HG02852 (cell line): ENCODE results near the gene NCOR2.

Experiments used
- ATAC-seq: cut with Tn5 transposase; IDR thresholded peaks from one replicate; pipeline ENCODE4 v1.9.1; 2021; ENCODE audit warnings: mild to moderate bottlenecking, moderate library complexity; ENCODE audit not compliant: unreplicated experiment

Gene NCOR2

DNA sequence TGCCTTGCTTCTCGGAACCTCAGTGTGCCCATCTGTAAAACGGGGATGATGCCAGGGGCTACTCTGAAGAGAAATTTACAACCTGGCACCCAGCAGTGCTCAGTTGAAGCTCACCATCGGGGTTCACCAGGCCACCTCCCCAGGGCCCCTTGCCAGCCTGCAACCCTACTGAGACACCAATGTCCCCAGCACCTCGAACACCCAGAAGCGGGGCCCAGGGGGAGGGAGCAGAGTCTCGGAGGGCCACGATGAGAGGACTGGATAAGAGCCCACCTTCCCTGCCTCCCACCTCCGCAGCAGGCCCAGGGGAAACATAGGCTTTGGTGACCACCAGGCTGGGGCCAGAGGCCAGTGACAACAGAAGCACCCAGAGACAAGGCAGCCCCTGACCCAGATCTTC, 22.4 kb downstream of the NCOR2 start:
- no peak for ATAC-seq

DNA sequence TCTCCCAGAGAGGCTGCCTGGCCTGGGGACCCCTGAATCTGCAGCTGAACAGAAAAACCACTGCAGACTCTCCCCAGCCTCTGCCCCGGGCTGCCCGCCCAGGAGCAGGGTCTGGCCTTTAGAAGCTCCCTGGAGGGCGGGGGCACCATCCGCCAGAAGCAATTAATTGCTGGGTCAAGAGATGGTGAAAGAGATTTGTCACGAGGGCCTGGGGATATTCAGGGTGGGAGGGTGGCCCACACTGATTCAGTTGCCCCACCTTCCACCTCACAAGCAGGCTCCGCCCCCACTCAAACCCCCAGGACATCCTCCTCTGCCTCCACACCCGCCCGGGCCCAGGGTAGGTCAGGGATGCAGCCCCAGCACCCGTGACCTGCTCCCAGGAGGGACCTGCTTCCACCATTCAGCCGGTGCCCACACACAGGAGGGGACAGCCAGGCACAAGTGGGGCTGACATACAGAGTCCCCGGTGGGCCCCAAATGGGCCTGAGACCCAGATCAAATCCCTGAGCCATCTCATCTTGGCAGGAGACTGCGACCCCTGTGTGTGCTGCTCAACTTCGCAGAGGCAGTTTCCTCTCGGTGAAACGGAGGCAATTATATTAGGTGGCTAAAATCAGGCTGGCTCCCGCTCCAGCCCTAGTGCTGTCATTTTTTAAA, 23.0 kb downstream of the NCOR2 start:
- no peak for ATAC-seq

DNA sequence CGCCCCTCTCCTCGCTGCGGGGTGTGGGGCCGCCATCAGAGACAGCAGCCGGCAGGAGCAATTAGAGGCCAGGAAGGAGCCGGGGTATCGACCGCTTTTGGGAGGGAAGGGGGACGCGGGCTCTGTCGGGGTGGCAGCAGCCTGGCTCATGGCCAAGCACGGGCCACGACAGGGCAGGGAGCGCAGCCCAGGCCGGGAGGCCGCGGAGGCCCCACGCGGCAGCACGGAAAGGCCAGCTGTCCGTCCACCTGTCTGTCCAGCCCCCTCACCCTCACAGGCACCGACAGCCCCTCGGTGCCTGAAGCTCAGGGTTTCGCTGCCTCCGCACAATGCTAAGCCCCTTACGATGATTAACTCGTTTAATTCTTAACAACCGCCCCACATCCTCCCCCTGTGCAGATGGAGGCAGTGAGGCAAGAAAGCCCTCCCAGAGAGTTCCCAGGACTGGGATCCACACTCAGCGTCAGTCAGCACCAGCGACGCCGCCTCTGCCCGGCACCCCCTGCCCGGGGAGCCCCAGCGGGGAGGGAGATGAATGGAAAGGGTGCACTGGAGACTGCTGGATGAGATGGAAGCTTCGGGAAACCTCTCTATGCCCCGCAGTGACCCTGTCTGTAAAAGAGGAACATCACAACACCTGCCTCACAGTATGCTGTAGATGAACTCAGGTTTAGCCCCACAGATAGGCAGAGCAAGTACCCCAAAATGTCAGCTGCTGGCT, 23.7 kb downstream of the NCOR2 start:
- ATAC-seq: no peak

DNA sequence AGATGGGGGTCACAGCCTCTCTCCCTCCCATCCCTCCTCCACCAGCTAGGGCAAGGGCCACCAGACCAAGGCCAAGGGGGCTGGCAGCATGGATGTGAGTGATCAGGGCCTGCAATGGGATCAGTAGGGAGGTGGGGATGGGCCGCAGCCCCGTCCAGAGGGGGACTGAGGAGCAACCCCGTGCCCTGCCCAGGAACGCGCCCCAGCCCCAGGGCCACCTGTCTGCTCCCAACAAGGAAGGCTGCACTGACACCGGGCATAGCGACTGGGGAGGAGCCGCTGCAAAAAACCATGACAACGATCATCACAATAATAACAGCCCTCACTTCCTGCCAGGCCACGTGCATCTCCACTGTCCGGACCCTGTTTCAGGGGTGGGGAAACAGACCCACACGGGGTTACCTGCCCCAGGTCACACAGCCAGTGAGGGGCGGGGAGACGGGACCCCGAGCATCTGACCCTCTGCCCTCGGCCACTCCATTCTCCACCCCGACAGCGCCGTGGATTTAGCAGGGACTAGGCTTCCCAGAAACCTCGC, 24.3 kb downstream of the NCOR2 start:
- no peak for ATAC-seq

DNA sequence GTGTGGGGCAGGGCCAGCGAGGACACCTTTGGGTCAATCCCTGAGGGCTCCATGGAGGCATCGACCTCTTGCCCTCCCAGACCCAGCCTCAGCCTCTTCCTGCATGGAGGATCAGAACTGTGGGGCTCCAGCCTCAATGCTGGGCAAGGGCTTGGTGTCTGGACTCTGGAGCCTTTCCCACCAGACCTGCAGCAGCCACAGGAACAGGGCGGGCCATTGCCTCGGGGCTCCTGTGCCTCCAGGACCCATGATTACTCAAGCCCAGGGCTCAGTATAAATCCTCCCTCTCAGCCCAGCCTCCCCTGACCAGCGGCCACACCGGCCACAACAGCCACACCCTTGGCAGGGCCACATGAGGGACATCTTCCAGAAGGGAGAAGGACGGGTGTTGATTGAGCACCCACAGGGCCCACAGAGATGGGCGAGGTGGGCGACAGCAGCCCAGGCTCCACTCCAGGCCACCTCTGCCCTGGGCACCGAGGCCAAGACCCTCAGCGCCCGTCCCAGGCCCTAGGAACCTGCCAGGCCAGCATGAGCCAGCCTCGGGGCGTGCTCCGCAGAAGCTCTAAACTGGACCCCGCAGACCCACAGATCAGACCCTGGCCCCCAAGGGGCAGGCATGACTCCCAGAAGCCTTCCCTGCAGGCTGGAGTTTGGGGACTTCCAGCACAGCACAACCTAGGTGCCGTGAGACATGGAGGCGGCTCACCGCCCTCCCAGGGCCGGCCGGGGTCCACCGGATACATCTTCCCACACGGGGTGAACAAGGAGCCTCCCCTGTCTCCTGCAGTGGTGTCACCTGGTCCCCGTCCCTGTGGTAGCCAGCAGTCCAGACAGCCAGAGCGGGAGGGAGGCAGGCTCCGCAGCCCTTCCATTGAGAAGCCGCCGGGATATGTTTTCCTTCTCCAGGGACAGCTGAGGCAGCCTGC, 25.1 kb downstream of the NCOR2 start:
- no peak for ATAC-seq

DNA sequence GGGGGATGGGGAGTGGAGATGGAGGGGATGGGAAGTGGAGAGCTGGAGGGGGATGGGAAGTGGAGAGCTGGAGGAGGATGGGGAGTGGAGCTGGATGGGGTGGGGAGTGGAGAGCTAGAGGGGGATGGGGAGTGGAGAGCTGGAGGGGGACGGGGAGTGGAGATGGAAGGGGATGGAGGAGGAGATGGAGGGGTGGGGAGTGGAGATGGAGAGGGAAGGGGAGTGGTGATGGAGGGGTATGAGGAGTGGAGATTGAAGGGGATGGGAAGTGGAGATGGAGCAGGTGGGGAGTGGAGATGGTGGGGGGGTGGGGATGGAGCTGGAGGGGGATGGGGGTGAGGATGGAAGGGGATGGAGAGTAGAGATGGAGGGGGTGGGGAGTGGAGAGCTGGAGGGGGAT, 26.1 kb downstream of the NCOR2 start:
- ATAC-seq: no peak

DNA sequence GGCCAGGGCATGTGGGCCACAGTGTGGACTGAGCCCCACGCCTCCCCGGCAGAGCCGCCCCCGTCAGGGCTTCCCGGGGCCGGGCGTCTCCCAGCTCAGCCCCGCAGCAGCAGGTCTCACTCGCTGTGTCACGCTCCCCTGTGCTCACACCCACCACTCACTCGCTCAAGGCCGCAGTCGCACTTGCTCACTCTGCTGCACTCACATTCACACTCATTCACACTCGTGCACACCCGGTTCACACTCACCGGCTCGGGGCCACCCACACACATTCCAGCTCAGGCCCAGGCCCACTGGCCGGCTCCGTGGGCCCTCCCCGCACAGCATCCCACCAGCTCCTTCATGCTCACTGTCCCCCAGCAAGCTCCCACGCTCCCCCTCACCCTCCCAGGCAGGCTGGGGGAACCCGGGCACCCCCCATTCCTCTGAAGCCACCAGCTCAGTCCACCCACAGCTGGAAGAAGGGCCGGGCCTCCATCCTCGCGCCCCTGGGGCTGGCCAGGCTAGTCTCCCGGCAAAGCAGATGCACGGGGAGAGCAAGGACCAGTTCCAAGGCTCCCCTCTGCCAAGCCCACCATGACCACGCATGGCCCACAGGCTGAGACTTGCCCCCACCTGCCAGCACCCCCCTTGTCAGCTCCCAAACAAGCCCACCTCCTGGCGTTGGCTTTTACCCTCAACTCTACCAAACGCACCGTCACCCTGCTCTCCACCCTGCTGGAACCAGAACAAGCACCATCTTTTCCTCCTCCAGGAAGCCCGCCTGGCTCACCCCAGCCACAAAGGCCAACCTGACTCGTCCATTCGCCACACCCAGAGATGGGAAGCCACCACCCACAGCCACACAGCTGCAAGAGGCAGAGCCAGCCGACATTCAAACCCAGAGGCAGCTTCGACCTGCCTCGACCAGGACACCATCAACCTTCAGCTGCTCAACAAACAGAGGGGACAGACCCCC, 28.0 kb downstream of the NCOR2 start:
- ATAC-seq: no peak

DNA sequence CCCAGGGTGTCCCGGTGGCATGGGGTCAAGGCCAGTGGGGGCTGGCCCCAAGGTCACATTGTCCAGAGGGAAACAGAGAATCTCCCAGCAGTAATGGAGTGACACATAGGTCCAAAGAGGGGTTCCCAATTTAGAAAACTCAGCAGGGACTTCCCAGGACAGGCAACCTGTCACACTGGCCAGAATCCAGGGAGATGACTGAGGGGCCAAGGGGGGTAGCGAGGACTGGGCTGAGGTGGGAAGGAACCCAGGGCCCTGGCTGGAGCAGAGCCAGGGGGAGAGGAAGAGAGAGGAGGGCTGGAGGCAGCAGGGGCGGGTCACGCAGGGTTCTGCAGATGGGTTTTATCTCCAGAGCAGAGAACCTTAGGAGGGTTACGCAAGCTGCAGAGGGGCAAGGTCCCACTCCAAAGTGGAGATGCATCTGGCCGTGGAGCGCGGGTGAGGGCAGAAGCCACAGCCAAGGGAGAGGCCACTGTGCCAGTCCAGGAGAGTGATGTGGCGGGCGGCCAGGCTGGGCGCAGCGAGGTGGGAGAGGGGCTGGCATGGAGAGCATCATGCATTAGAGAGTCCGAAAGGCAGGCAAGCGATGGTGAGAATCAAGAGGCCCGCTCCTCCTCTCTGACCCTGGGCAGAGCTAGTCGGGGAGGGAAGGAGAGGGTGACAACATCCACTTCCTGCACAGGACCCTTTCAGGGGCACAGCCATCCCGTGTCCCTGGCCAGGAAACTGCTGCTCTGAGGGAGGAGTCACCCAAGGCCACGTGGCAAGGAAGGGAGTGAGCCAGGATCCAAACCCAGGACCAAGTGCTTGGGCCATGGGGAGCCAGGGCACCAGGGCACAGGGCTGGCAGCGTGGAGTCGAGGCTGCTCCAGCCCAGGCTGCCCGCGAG, 29.0 kb downstream of the NCOR2 start:
- no peak for ATAC-seq

DNA sequence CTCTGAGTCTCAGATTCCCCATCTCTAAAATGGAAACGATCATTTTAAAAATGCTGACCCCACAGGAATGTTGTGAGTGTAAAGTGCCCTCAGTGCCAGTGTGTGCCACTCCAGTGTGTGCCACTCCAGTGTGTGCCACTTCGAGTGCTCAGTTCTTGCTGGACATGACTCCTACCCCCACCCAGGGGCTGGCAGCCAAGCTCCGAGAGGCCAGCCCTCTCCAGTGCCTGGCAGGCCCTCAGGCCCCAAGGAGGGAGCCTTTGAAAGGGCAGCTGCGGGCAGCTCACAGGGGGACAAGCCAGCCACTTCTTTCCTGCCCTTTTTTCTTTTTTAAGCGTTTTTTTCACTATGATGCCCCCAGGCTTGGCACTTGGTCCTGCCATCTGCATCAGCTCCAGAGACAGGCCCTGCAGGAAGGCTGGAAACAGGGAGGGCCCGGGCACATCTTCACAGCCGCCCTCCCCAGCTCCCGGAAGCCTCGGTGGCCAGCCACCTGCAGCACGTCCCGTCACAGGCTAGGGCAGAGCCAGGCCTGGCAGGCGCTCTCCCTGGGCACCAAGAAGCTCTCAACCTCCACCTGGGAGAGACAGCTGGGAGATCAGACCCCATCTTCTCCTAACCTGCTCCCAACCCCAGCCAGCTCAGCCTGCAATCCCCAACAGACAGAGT, 29.8 kb downstream of the NCOR2 start:
- ATAC-seq: no peak

DNA sequence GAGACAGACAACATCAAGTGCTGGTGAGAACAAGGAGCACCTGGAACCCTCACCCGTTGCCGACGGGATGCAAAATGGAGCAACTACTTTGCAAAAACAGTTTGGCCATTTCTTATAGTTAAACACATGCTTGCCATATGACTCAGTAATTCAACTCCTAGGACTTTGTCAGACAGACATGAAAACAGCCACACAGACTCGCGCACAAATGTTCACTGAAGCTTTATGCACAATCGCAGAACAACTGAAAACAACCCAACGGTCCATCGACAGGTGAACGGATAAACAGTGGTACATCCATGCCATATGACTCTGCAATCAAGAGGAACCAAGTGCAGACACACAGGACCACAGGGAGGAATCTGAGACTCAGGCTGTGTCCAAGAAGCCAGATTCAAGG, 30.8 kb downstream of the NCOR2 start:
- no peak for ATAC-seq

DNA sequence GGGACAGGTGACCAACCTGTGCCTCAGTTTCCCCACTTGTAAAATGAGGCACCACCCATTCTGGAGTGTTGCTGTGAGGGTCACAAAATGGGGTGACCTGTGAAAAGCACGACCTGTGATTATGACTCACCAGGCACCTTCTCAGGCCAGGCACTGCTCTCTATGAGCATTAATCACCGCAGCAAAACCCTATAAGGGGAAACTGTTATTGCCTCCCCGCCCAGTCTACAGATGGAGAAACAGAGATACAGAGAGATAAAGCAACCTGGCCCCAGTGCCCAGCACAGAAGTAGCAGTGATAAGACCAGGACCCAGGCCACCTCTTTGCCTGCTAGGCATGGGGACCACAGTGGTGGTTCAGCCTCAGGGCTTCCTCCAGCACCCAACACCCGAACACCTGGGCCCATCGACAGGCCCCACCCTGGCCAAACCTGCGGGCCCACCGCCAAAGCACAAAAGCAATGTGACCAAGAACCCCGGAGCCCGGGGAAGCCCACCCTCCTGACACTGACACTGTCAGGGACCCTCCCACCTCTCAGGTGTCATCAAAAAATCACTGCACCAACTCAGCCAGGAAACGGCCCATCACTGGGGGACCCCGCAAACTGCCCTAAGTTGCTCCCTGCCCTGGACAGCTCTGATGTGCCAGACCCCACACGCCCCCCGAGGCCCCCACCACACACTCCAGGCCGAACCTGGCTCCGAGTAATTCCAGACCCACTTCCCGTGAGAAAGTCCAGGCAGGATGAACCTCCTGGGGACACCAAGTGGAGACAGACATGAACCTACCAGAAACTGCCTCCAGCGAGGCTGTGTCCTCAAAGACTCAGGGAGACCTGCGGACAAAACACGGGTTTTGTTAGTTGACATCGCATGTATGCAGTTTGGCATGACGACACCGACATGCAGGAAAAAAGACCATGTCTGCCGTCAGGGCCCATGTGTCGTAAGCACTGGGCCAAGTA, 32.4 kb downstream of the NCOR2 start:
- no peak for ATAC-seq

DNA sequence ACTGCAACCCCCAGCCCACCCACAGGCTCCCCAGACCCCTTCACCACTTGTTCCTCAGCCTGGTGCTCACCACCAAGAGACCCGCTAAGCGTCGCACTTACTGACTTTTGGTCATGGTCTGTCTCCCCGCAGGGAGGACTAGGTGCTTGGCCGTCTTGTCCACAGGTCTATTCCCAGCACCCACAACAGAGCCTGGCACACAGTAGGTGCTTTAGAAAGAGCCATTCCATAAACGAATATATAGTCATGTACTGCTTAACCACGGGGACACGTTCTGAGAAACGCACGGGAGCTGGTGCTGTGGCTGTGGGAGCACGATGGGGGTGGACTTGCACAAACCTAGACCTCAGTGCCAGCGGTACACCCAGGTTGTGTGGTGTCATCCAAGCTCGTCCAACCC, 34.0 kb downstream of the NCOR2 start:
- no peak for ATAC-seq

DNA sequence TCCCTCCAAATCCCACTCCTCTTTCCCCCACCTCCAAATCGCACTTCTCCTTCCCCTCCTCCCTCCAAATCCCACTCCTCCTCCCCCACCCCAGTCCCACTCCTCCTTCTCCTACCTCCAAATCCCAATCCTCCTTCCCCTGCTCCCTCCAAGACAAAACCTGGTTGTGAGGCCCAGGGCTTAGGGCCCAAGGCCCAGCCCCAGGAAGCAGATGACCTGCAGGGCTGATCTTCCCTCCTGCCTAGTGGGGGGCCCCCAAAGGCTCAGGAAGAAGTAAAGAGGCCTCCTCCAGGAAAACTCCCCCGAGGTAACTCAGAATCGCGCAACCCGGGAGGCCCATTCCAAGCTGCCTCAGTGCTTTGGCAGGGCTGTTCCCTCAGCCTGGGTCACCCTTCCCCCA, 34.4 kb downstream of the NCOR2 start:
- ATAC-seq: no peak

DNA sequence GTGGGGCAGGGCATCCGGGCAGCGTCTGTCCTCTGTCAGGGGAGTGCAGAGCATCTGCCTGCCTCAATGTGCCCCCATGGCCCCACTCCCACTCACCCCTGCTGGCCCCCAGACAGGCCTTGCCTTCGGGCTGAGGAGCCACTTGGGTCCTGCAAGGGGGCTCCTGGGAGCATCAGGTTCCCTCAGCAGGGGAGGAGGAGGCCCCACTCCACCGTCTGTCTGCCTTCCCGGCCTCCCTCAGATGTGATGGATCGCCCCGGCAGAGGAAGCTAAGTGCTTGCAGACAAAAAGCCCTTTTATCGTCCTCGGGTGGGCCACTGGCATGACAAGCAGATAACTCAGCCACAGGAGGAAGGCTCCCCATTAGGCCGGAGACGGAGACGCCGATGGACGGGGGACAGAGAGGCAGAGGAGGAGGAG, 35.1 kb downstream of the NCOR2 start:
- no peak for ATAC-seq

DNA sequence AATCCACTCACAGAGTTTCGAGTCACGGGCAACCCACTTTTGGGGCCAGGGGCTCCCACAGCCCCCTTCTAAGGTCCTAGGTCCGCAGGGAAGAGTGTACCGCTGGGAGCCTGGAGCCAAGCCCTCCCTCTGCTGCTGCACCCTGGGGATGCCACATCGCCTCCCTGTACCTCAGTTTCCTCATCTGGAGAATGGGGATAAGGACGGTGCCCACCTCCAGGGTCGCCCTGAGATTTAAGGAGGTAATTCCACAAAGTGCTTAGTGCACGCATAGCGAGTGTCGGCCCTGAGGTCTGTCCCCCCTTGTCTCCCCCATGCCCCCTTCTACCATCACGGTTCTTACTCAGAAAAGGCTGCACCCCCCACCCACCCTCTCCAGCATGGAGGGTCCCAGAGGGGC, 35.5 kb downstream of the NCOR2 start:
- no peak for ATAC-seq

DNA sequence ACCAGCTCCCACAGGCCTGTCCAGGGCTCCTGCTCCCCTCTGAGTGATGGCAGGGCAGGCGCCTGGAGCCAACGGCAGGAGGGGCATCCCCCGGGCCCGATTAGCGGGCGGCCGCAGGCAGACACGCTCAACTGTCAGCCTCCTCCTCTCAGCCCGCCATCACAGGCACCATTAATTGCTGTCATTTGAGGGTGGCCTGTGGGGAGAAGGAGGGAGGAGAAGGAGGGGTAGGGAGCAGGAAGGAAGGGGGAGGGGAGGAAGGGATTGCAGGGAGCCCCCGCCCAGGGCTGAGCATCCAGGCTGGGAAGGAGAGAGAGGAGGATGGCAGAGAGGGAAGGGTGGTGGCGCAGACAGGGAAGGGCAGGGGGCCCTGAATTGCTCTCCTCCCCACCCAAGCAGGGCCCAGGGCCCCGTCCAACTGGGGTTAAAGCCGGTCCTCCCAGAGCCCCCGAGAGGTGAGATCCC, 36.1 kb downstream of the NCOR2 start:
- ATAC-seq: no peak

DNA sequence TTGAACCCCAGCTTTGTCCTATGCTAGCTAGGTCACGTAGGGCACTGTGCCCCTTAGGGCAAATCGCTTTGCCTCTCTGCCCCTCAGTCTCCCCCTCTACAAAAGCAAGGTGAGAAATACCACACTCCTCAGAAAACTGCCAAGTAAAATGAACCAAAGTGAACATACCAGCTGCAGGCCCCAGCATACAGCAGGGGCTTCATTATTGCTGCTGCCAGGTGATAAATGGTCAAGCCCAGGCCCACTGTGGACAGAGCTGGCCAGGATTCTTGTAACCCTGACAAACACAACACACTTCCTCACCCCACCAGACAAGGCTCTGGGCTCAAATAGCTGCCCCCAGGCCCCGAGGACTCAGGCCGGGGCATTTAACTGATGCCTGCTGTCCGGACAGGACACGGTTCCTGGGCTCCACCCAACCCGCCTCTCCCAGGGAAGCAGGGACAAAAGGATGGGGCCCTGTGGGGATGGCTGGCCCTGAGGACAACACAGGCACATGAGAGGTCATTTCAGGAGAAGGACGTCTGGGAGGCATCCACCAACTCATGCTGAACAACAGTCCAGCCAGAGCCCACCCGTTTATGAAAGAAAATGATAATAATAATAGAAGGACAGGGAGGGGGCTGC, 36.7 kb downstream of the NCOR2 start:
- ATAC-seq: no peak
